GM18499 (cell line): ENCODE results near the gene RFWD3.

Experiments used
- ATAC-seq: cut with Tn5 transposase; IDR thresholded peaks from one replicate; pipeline ENCODE4 v1.9.1; 2021; ENCODE audit warnings: moderate number of reproducible peaks; ENCODE audit not compliant: insufficient read depth, unreplicated experiment

RFWD3 gene

GRCh38 chr16:74625500-74626350, 41.0 kb downstream of the RFWD3 start:
- ATAC-seq = no peak

- ATAC-seq = no peak
These were observed 42.8 kb downstream of the RFWD3 start for GRCh38 chr16:74623839-74624235.

- ATAC-seq = no peak
These were observed 43.4 kb downstream of the RFWD3 start for GRCh38 chr16:74623214-74623838.

GRCh38 chr16:74622005-74622404, 44.7 kb downstream of the RFWD3 start:
- ATAC-seq = no peak

GRCh38 chr16:74617206-74617788, 49.4 kb downstream of the RFWD3 start:
- no peak for ATAC-seq

GRCh38 chr16:74611721-74612120, 55.0 kb downstream of the RFWD3 start:
- no peak for ATAC-seq

GRCh38 chr16:74608944-74609343, 57.7 kb downstream of the RFWD3 start:
- no peak for ATAC-seq

GRCh38 chr16:74608381-74608780, 58.3 kb downstream of the RFWD3 start:
- no peak for ATAC-seq

- ATAC-seq = no peak
These were observed 58.7 kb downstream of the RFWD3 start for GRCh38 chr16:74607962-74608356.

- ATAC-seq = peak; percentile 19
These were observed 59.2 kb downstream of the RFWD3 start for GRCh38 chr16:74607310-74607961.

- peak; percentile 62 for ATAC-seq
These were observed 60.0 kb downstream of the RFWD3 start, which contains the start of gene GLG1 for GRCh38 chr16:74606521-74607309. GLG1 (minus strand) TSS chr16:74607114; CDS start chr16:74607094, 20 bp downstream.

GRCh38 chr16:74605746-74606520, 60.7 kb downstream of the RFWD3 start:
- ATAC-seq = no peak

- ATAC-seq = no peak
These were observed 61.3 kb downstream of the RFWD3 start for GRCh38 chr16:74605332-74605731.

GRCh38 chr16:74603848-74604247, 62.8 kb downstream of the RFWD3 start:
- no peak for ATAC-seq

- peak; percentile 59 for ATAC-seq
These were observed 65.4 kb downstream of the RFWD3 start for GRCh38 chr16:74601126-74601871.

- ATAC-seq = no peak
These were observed 70.1 kb downstream of the RFWD3 start for GRCh38 chr16:74596586-74596985.

- no peak for ATAC-seq
These were observed 73.8 kb downstream of the RFWD3 start for GRCh38 chr16:74592847-74593246.

GRCh38 chr16:74591876-74592650, 74.6 kb downstream of the RFWD3 start:
- ATAC-seq = no peak
